Measurements from ENCODE around the gene PTGDS. TPM values are rescaled to one million over a fixed set of nuclear protein-coding genes. Genes with fewer than 3 reads are reported as not detected.

PTGDS gene
- total RNA-seq, 3 donors from 2014 or later (not counting 1 experiment from before 2014, with no cell fraction given): 157 to 361 (median 296) TPM

GRCh38 chr9:136991993-136992818, 14.9 kb downstream of the PTGDS start, which contains the start of gene PAXX:
TSS of gene PAXX (plus strand) at chr9:136992422. CDS start at chr9:136992444, 22 bp downstream.
- peak within 1 kb of the TSS; percentile 96 for H3K27ac ChIP-seq (ENCODE audit: low read length)
- peak; percentile 92 to 95 for DNase-seq
- under 1% methylated on average over 90 of the region's 92 CpGs for whole genome bisulfite sequencing (ENCODE audit: insufficient coverage)
- Mint-ChIP-seq H3K27me3 (ENCODE audit: low read depth in 2 of 2) (peaks cover 0 to 4% of the 10 kb centered on the region in 2 donors), H3K9me3 (no peaks in the 10 kb centered on the region), H3K36me3 (no peaks in the 10 kb centered on the region), H3K27ac (peak within 1 kb of the TSS; percentile 92 to 96), H3K4me3 (peak within 1 kb of the TSS; percentile 88), H3K4me1 (peaks cover 15 to 52% of the 10 kb centered on the region in 2 donors)
- peaks cover 16% of the 10 kb centered on the region for H3K36me3 ChIP-seq (ENCODE audit: control insufficient read depth, insufficient read depth, low read length)
- peaks cover 53% of the 10 kb centered on the region for H3K4me1 ChIP-seq (ENCODE audit: control insufficient read depth, insufficient read depth, low read length)
- ATAC-seq: peak; percentile 75 to 91 (median 77)
- intact Hi-C loops (cut with micrococcal nuclease): loop anchor here (1.0 to 2.0 kb wide), 3 partner anchors 14 to 110 kb away; no protein-coding TSS in a partner anchor
- TF ChIP-seq CTCF (IDR thresholded peaks at IDR 0.05): no peak
- peak within 1 kb of the TSS; percentile 81 for H3K4me3 ChIP-seq (ENCODE audit: low read length)
- no peaks in the 10 kb centered on the region for H3K9me3 ChIP-seq (ENCODE audit: control insufficient read depth, insufficient read depth, low read length)
- peaks cover 2% of the 10 kb centered on the region for H3K27me3 ChIP-seq (ENCODE audit: control insufficient read depth, insufficient read depth, low read length)

DNA sequence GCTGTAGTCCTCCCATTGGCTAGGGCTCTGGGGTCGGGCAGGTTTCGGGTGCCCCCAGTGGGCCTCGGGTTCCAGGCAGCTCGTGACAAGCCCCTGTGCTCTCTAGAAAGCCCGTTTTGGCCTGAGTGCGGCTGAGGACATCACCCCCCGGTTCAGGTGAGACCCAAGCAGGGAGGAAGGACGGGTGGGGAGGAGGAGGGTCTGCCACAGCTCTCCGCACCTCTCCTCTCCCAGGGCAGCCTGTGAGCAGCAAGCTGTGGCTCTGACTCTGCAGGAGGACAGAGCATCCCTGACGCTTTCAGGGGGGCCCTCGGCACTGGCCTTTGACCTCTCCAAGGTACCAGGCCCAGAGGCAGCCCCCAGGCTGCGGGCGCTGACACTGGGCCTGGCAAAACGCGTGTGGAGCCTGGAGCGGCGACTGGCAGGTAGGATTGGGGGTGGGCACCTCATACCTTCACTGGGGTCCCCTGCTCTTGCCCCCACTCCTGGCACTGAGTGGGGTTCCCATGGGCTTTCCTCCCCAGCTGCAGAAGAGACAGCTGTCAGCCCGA, 15.6 kb downstream of the PTGDS start:
- no peaks in the 10 kb centered on the region for H3K27me3 ChIP-seq (ENCODE audit: control insufficient read depth, insufficient read depth, low read length)
- Mint-ChIP-seq H3K27ac (peak overlapping the region; percentile 92 to 96), H3K36me3 (no peaks in the 10 kb centered on the region), H3K9me3 (no peaks in the 10 kb centered on the region), H3K27me3 (ENCODE audit: low read depth in 2 of 2) (peaks cover 0 to 2% of the 10 kb centered on the region in 2 donors), H3K4me3 (peak overlapping the region; percentile 88), H3K4me1 (peaks cover 21 to 58% of the 10 kb centered on the region in 2 donors)
- H3K4me1 ChIP-seq (ENCODE audit: control insufficient read depth, insufficient read depth, low read length): peaks cover 60% of the 10 kb centered on the region
- intact Hi-C loops (cut with micrococcal nuclease): loop anchor here (1.0 to 2.0 kb wide), 3 partner anchors 15 to 111 kb away; no protein-coding TSS in a partner anchor
- no peaks in the 10 kb centered on the region for H3K9me3 ChIP-seq (ENCODE audit: control insufficient read depth, insufficient read depth, low read length)
- H3K36me3 ChIP-seq (ENCODE audit: control insufficient read depth, insufficient read depth, low read length): peaks cover 16% of the 10 kb centered on the region
- peak overlapping the region; percentile 96 for H3K27ac ChIP-seq (ENCODE audit: low read length)
- H3K4me3 ChIP-seq (ENCODE audit: low read length): peak overlapping the region; percentile 81
- TF ChIP-seq CTCF (IDR thresholded peaks at IDR 0.05): no peak
- WGBS (ENCODE audit: insufficient coverage): 34% methylated on average over 18 of the region's 18 CpGs
- ATAC-seq: no peak
- no peak for DNase-seq

GRCh38 chr9:136994180-136994887, 17.0 kb downstream of the PTGDS start:
- H3K27ac Mint-ChIP-seq: peak overlapping the region; percentile 92 to 96
- H3K4me1 Mint-ChIP-seq: peaks cover 32 to 70% of the 10 kb centered on the region in 2 donors
- H3K4me3 Mint-ChIP-seq: peak overlapping the region; percentile 88
- DNase-seq: no peak
- no peak for ATAC-seq
- no peaks in the 10 kb centered on the region for H3K27me3 Mint-ChIP-seq (ENCODE audit: low read depth in 2 of 2)
- Histone ChIP-seq H3K27me3 (ENCODE audit: control insufficient read depth, insufficient read depth, low read length) (no peaks in the 10 kb centered on the region), H3K9me3 (ENCODE audit: control insufficient read depth, insufficient read depth, low read length) (no peaks in the 10 kb centered on the region), H3K4me3 (ENCODE audit: low read length) (no peak overlapping the region), H3K4me1 (ENCODE audit: control insufficient read depth, insufficient read depth, low read length) (peaks cover 74% of the 10 kb centered on the region), H3K27ac (ENCODE audit: low read length) (no peak overlapping the region), H3K36me3 (ENCODE audit: control insufficient read depth, insufficient read depth, low read length) (peaks cover 16% of the 10 kb centered on the region)
- no peaks in the 10 kb centered on the region for H3K36me3 Mint-ChIP-seq
- no peaks in the 10 kb centered on the region for H3K9me3 Mint-ChIP-seq
- intact Hi-C loops (cut with micrococcal nuclease): no loop called here
- TF ChIP-seq CTCF (IDR thresholded peaks at IDR 0.05): no peak
- WGBS (ENCODE audit: insufficient coverage): 81% methylated on average over 54 of the region's 54 CpGs

Measured in natural killer cell (primary cell).